HFFc6 (cell line): ENCODE measurements around the gene ADRB1. TPM values are rescaled to one million over a fixed set of nuclear protein-coding genes. Genes with fewer than 3 reads are reported as not detected.
A peak's percentile ranks its signal among the peaks of the same experiment; 100 is the strongest.

Experiments
- DNase-seq: peaks from one replicate; pipeline ENCODE4 v3.0.0-alpha.2; 2018
- H3K27ac Mint-ChIP-seq: 2 replicates; pipeline ENCODE4 v1.8.0; 2020; ENCODE audit warnings: mild to moderate bottlenecking, mixed read lengths
- H3K27me3 Mint-ChIP-seq: 2 replicates; pipeline ENCODE4 v1.8.0; 2021; ENCODE audit warnings: mild to moderate bottlenecking, moderate library complexity, mixed read lengths; ENCODE audit not compliant: insufficient read depth
- H3K36me3 Mint-ChIP-seq: 2 replicates; pipeline ENCODE4 v1.8.0; 2021; ENCODE audit warnings: low read depth, mixed read lengths
- H3K4me1 Mint-ChIP-seq: 2 replicates; pipeline ENCODE4 v1.8.0; 2020; ENCODE audit warnings: low read depth, mixed read lengths
- H3K4me3 Mint-ChIP-seq: 2 replicates; pipeline ENCODE4 v1.8.0; 2020; ENCODE audit warnings: mild to moderate bottlenecking, moderate library complexity, mixed read lengths
- H3K9me3 Mint-ChIP-seq: 2 replicates; pipeline ENCODE4 v1.8.0; 2020; ENCODE audit warnings: mild to moderate bottlenecking, mixed read lengths
- total RNA-seq, 6 experiments: library from RNA; stranded (reverse); fragmentation: NEBNext Ultra II Directional; extraction: Animal tissue kit (Norgen Biotek cat#: 25700); gene quantifications; 2 replicates in 1 of 6; 3 replicates in 5 of 6; pipeline ENCODE4 v1.2.3, GENCODE V29; 2021
- TF ChIP-seq, protein P1 (sequence below): fragments of 200-600 bp; sonication (generic); IDR thresholded peaks from 2 replicates; pipeline ENCODE4 v1.5.0; 2021; ENCODE audit warnings: antibody characterized with exemption, mild to moderate bottlenecking

ADRB1 gene
- total RNA-seq, 6 experiments from 2014 or later = 0.07 TPM; not detected in 5

DNA sequence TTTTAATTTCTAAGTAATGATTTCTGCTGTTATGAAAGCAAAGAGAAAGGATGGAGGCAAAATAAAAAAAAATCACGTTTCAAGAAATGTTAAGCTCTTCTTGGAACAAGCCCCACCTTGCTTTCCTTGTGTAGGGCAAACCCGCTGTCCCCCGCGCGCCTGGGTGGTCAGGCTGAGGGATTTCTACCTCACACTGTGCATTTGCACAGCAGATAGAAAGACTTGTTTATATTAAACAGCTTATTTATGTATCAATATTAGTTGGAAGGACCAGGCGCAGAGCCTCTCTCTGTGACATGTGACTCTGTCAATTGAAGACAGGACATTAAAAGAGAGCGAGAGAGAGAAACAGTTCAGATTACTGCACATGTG, 2.4 kb downstream of the ADRB1 start:
- H3K4me3 Mint-ChIP-seq = no peak overlapping the region

DNA sequence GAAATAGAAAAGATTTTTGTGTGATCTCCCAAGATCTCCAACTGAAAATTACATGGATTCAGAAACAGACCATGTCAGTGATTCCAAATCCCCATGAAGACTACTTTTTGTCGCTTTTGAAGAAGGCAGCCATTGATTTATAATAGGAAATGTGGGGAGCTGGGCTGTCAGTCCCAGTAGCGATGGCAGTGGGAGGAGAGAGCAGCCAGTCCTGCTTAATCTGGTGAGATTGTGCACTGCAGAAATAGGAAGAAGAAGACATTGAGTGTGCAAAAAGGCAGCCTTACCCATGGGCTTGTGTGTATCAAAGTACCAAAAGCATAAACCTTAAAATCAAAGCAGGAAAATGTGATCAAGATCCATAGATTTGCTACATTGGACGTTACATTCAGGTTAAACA, 4.8 kb downstream of the ADRB1 start:
- H3K27me3 Mint-ChIP-seq = peaks cover 26% of the 10 kb centered on the region
- no peak overlapping the region for H3K4me3 Mint-ChIP-seq
- no peaks in the 10 kb centered on the region for H3K36me3 Mint-ChIP-seq
- no peak for DNase-seq
- TF ChIP-seq, protein P1, sequence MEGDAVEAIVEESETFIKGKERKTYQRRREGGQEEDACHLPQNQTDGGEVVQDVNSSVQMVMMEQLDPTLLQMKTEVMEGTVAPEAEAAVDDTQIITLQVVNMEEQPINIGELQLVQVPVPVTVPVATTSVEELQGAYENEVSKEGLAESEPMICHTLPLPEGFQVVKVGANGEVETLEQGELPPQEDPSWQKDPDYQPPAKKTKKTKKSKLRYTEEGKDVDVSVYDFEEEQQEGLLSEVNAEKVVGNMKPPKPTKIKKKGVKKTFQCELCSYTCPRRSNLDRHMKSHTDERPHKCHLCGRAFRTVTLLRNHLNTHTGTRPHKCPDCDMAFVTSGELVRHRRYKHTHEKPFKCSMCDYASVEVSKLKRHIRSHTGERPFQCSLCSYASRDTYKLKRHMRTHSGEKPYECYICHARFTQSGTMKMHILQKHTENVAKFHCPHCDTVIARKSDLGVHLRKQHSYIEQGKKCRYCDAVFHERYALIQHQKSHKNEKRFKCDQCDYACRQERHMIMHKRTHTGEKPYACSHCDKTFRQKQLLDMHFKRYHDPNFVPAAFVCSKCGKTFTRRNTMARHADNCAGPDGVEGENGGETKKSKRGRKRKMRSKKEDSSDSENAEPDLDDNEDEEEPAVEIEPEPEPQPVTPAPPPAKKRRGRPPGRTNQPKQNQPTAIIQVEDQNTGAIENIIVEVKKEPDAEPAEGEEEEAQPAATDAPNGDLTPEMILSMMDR = no peak
- no peak overlapping the region for H3K27ac Mint-ChIP-seq
- peaks cover 18% of the 10 kb centered on the region; the same call in 1 of the 2 replicates for H3K4me1 Mint-ChIP-seq
- no peaks in the 10 kb centered on the region for H3K9me3 Mint-ChIP-seq

More for the DNA sequence above, 2.4 kb downstream of the ADRB1 start:
- Mint-ChIP-seq H3K27ac (no peak overlapping the region), H3K9me3 (no peaks in the 10 kb centered on the region), H3K4me1 (peaks cover 13% of the 10 kb centered on the region), H3K36me3 (no peaks in the 10 kb centered on the region), H3K27me3 (peaks cover 30% of the 10 kb centered on the region)
- TF ChIP-seq, protein P1 = no peak
- DNase-seq = no peak

DNA sequence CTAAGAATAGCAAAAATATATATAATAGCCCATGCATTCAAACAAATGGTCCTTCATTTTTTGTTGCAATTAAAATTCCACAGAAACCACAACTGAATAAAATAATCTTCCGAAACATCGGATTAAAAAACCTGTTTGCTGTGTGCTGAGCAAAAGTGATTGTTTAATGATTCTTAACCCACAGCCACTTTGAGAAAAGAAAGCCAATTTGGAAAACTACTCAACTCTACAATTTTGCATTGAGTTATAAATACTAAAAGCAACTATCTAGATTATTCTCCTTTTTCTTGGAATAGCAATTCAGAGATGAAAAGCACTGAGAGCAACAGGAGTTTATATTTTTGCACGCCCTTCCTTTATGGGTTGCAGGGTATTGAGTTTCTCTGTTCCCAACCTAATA, 8.0 kb downstream of the ADRB1 start:
- Mint-ChIP-seq H3K27me3 (peaks cover 15% of the 10 kb centered on the region), H3K36me3 (no peaks in the 10 kb centered on the region), H3K27ac (no peak overlapping the region), H3K9me3 (no peaks in the 10 kb centered on the region), H3K4me3 (no peak overlapping the region), H3K4me1 (peaks cover 17% of the 10 kb centered on the region)
- TF ChIP-seq, protein P1 = no peak
- DNase-seq = no peak

DNA sequence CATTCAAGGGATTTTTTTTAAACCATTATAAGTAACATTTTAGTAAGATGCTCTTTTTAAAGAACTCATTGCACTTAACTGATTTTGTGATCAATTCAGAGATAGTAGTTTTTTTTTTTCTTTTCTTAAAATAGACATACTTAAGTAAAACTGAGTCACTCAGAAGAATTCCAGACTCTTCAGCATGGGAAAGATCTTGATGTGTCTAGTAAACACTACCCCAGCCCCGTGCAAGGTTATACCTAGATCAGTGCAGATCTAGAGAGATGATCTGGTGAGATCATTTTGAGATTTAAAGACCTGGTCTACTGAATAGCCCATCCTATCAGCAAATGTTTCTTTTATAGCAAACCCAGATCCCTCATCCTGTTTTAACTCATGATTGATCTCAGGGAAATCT, 8.6 kb downstream of the ADRB1 start:
- TF ChIP-seq, protein P1 = no peak
- H3K4me3 Mint-ChIP-seq = no peak overlapping the region
- no peak overlapping the region for H3K27ac Mint-ChIP-seq
- no peaks in the 10 kb centered on the region for H3K9me3 Mint-ChIP-seq
- peaks cover 12% of the 10 kb centered on the region for H3K27me3 Mint-ChIP-seq
- H3K4me1 Mint-ChIP-seq = peaks cover 17% of the 10 kb centered on the region
- no peak for DNase-seq
- H3K36me3 Mint-ChIP-seq = no peaks in the 10 kb centered on the region

DNA sequence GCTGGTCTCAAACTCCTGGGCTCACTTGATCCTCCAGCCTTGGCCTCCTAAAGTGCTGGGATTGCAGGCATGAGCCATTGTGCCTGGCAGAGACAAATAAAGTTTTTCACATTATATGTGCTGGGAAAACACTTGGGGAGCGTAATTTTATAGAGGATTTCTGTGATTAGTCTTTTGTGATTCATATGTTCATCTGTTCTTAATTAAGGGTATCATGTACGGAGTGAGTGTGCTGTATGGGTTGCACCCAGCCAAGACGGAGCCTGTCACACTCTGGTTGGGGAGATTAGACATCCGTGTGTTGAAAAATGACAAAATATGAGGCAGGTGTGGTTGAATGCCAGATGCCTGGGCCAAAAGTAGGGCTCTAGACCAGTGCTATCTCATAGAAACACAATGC, 10.3 kb downstream of the ADRB1 start:
- Mint-ChIP-seq H3K9me3 (no peaks in the 10 kb centered on the region), H3K36me3 (no peaks in the 10 kb centered on the region), H3K4me1 (peaks cover 17% of the 10 kb centered on the region), H3K4me3 (no peak overlapping the region), H3K27me3 (peaks cover 6% of the 10 kb centered on the region), H3K27ac (no peak overlapping the region)
- peak; percentile 22 for DNase-seq
- TF ChIP-seq, protein P1 = no peak

DNA sequence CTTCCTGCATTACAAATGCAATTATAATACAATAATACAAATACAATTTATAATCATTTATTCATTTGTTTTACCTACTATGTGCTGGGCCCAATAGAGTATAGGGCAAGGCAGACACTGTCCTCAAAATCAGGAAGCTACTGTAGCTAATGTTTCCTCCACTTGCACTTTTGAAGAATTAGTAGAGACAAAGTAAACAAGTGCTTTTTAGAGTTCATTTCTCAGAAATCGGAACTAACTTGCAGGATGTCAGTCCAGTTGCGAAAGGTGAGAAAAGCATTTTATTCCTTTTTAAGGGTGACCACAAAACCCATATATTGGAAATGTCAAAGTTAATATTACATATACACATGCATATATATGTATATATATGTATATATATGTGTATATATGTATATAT, 14.2 kb downstream of the ADRB1 start:
- H3K27ac Mint-ChIP-seq = no peak overlapping the region
- DNase-seq = no peak
- no peak overlapping the region for H3K4me3 Mint-ChIP-seq

More for the DNA sequence above, 14.2 kb downstream of the ADRB1 start:
- peaks cover 3% of the 10 kb centered on the region for H3K27me3 Mint-ChIP-seq
- no peaks in the 10 kb centered on the region for H3K36me3 Mint-ChIP-seq
- H3K4me1 Mint-ChIP-seq = peaks cover 5% of the 10 kb centered on the region
- H3K9me3 Mint-ChIP-seq = no peaks in the 10 kb centered on the region
- TF ChIP-seq, protein P1 = no peak
